Inferior parietal cortex (tissue), 1 donor: ENCODE measurements around the gene CHCT1.
"Not testable (repeated sequence)": the region's sequence is repeated elsewhere in the genome, so short reads cannot be mapped to it uniquely, and the experiment has no call there.

ENCODE experiments used
- DNase-seq: peaks from one replicate; pipeline ENCODE4 v3.0.0-alpha.2; 2016; ENCODE audit errors: extremely low spot score

The CHCT1 gene

GRCh38 chr17:60398227-60398959 lies 23.9 kb upstream of the CHCT1 start:
- no peak for DNase-seq

DNA sequence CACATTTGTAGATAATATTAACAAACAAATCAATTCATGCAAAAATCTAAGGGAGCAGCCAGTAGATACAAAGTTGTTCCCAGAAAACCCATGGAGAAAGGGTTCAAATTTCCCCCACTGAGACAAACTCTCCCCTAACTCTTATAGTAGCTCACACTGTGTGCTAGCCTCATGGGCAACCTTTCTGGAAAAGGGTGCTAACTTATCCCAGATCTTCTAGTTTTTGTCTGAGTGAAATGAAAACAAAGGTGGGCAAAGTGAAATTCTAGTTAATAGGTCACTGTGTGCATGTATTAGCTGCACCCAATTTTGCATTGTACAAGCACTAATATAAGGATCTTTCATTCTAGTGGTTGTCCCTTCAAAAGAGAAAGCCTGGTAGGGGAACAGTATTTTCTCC lies 20.5 kb upstream of the CHCT1 start:
- no peak for DNase-seq

DNA sequence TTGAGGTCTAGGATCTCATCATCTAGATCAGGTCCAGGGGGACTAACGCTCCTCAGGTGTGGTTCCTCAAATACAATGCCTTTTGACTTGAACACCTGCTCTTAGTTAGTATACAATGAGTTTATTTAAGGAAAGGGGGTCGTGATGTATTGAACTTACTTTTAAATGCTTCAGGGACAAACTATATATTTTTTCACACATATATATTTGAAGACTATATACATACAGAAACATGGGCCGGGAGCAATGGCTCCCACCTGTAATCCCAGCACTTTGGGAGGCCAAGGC lies 18.8 kb upstream of the CHCT1 start:
- no peak for DNase-seq

DNA sequence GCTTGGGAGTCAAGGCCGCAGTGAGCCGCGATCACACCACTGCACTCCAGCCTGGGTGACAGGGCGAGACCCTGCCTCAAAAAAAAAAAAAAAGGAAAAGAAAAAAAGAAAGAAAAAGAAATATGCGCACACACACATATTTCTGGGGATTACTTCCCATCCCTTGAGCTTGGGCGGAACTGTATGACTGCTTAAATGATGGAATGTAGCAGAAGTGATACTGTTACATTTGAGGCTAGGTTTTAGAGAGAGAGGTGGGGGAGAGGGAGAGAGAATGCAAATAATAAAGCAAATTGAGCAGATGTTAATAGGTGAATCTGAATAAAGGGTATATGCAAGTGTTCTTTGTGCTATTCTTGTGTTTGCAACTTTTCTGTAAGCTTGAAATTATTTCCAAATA lies 18.3 kb upstream of the CHCT1 start:
- no peak for DNase-seq

DNA sequence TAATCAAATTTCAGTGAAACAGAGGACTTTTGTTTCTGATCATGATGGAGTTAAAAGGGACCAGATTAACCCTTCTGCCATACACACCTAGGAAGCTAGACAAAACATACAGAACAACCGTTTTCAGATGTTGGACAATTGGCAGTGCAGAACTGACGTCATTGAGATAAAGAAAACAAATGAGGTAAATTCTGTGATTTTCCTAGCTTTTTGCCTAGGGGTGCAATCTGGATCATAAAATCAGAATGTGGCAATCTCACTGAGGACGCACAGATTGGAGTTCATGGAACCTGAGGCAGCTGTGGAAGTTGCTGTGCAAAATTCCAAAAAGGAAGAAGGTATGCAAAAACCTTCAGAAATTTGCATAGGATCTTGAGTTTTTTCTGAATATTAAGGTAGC lies 15.4 kb upstream of the CHCT1 start:
- DNase-seq, result no peak

DNA sequence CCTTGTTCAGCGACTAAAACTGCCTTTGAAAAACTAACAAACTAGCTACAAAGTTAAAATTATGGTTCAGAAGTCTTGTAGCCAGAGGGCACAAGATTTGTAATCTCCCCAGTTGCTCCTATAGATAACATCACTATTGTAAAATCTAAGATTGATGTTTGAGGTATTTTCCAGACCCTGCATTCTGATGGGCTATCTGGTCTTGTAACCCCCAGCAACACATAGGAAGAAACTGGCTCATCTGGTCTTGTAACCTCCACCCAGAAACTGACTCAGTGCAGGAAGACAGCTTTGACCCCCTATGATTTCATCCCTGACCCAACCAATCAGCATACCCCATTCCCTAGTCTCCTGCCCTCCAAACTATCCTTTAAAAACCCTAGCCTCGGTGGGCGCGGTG lies 12.3 kb upstream of the CHCT1 start:
- no peak for DNase-seq

DNA sequence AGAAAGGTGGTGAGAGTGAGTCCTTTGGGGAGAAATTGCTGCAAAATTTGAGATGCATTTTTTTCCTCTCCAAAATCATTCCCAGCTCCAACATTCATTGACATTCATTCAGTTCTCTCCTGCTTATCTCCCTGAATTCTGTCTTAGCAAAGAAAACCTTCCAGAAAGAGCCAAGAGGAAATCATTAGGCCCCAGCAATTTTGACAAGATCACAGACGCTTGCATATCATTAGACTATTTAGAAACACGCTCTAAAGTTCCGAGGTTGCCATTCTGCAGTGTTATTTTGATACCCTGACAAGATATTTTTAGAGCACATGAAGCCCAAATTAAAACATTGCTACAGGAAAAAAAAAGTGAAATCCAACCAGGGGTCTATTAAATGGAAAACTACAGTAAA lies 9.6 kb upstream of the CHCT1 start:
- no peak for DNase-seq

- no peak for DNase-seq
These were observed 7.1 kb upstream of the CHCT1 start for GRCh38 chr17:60415146-60415545.

DNA sequence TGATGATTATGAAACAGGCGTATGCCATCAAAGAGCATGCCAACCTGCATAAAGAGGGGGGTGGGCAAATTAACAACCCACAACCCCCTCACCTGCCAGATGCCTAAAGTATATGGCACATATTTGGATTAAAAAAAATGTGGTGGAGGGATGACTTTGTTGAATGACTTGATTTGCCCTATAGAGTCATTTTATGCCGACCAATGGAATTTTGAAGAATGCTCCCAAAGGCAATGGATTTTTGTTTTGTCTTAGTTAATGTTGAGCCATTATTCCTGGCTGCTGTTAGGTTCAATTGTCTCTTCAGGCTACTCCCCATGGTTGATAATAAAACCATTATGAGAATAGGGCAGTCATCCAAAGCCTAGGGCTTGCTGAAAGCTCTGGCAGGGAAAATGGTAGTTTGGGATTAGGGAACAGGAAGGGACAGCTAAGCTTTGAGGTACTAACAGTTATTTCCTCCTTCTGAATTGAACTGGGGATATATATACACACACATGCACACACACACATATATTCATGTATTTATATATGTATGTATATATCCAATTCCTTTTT lies 5.8 kb upstream of the CHCT1 start:
- peak; percentile 84 for DNase-seq

DNA sequence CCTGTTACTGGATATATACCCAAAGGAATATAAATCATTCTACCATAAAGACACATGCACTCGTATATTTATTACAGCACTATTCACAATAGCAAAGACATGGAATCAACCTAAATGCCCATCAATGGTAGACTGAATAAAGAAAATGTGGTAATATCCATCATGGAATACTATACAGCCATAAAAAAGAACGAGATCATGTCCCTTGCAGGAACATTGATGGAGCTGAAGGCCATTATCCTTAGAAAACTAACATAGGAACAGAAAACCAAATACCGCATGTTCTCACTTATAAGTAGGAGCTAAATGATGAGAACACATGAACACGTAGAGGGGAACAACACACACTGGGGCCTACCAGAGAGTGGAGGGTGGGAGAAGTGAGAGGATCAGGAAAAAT lies 3.3 kb upstream of the CHCT1 start:
- DNase-seq, result not testable (repeated sequence)

GRCh38 chr17:60419875-60420274 lies 2.4 kb upstream of the CHCT1 start:
- DNase-seq, result not testable (repeated sequence)

- DNase-seq, result peak; percentile 53
These were observed 772 bp upstream of the CHCT1 start for GRCh38 chr17:60421273-60422161.

DNA sequence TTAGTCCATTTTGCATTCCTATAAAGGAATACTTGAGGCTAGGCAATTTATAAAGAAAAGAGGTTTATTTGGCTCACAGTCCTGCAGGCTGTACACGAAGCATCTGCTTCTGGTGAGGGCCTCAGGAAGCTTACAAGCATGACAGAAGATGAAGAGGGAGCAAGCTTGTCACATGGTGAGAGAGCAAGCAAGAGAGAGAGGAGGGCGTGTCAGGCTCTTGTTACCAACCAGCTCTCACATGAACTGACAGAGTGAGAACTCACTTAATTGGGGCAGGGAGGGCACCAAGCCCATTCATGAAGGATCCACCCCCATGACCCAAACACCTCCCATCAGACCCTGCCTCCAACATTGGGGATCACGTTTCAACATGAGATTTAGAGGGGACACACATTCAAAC lies 1.6 kb downstream of the CHCT1 start:
- no peak for DNase-seq

DNA sequence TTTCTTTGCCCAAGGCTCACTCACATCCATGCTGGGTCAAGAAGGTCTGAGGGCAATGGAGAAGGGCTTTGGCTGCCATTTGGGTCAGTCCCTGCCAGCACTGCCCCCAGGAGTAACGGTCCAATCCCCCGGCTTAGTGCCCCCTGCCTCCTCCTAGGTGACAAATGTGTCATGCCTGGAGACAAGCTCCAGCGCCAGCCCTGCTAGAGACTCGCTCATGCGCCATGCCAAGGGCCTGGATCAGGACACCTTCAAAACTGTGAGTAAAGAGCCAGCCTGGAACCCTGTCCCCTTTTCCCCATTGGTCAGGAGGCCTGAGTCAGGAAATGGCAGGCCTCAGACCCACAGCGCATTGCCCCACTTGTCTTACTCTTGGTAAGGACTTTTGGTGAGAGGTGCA lies 3.3 kb downstream of the CHCT1 start:
- no peak for DNase-seq

GRCh38 chr17:60426596-60426995 lies 4.3 kb downstream of the CHCT1 start:
- DNase-seq, result no peak

DNA sequence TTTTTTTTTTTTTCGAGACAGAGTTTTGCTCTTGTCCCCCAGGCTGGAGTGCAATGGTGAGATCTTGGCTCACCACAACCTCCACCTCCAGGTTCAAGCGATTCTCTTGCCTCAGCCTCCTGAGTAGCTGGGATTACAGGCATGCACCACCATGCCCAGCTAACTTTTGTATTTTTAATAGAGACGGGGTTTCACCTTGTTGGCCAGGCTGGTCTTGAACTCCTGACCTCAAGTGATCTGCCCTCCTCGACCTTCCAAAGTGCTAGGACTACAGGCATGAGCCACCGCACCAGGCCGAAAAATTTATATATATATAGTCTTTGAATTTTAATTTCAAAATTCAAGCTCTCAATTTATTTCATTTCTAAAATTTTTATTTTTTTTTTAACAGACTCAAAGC lies 6.2 kb downstream of the CHCT1 start:
- not testable (repeated sequence) for DNase-seq

- DNase-seq, result not testable (repeated sequence)
These were observed 8.3 kb downstream of the CHCT1 start for GRCh38 chr17:60430561-60430960.

DNA sequence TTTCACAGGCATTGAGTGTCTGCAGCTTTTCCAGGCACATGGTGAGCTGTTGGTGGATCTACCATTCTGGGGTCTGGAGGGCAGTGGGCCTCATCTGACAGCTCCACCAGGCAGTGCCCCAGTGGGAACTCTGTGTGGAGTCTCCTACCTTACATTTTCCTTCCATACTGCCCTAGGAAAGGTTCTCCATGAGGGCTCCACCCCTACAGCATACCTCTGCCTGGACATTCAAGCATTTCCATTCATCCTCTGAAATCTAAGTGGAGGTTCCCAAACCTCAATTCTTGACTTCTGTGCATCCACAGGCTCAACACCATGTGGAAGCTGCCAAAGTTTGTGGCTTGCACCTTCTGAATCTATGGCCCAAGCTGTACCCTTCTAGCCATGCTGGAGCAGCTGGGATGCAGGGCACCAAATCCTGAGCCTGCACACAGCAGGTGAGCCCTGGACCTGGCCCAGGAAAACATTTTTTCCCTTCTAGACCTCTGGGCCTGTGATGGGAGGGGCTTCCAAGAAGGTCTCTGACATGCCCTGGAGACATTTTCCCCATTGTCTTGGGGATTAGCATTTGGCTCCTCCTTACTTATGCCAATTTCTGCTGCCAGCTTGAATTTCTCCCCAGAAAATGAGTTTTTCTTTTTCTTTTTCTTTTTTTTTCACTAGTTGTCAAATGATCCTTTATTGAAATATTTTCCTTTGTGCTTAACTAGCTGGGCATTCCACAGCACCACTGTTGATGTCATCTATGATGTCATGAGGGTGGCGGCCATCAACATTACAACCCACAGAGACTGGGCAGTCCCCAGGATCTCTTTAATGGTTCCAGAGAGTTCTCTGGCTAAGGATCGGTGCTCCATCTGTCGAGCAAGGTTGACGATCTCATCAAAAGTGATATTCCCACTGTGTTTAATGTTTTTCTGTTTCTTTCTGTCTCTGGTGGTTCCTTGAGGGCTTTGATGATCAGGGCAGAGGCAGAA lies 11.0 kb downstream of the CHCT1 start:
- not testable (repeated sequence) for DNase-seq

DNA sequence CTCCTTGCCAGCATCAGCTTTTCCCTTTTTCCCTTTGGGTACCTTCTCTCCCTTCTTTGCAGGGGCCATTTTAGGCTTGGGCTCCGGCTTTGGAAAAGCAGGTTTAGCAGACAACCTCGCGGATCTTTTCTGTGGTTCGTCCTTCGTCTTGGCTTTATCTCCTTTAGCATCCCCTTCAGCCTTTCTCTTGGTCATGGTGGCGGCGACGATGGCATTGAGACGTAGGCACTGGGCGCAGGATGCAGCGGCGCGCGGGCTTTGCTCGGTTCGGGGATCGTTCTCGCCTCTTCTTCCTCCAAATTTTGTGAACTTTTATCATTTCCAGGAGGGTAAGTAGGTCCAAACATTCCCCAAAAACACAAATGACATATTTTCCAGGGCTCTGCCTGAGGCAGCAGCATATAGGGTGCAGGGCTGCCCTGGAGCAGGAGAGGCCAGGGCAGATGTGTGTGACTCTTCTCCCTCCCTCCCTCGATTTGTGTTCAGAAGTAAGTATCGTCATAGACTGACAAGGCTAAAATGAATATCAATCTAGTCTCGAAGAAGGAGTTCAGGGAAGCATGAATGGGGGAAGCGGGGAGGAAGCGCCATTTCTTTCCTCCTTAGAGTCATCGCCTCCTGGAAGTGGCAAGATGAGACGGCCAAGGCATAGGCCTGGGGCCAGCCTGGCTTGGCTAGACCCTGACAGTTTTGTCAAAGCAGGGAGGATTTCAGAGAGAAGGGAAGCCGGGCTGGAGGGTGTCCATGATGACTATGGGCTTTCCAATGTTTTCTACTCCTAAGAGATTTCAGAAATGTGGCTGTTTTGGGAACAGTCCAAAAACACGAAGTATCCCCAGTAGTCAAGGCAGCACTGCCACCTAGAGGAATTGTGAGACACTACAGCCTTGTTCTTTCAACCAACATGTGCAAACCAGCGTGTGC lies 13.2 kb downstream of the CHCT1 start:
- peak; percentile 100 for DNase-seq

DNA sequence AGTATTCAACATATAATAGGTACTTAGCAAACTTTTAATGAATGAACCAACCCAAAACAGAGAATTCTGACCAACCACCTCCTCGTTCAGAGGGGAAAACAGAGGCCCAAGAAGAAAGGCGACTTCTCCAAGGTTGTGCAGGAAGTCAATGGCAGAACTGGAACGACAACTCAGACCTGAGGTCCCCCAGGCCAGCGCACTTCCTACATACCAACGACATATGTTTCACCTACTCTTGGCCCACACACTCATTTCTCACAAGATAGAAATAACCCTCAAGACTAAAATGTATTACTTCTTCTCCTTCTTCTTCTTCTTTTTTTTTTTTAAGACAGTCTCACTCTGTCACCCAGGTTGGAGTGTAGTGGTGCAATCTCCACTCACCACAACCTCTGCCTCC lies 14.4 kb downstream of the CHCT1 start:
- DNase-seq, result no peak

GRCh38 chr17:60439501-60439900 lies 17.2 kb downstream of the CHCT1 start:
- DNase-seq, result no peak
